DND-41 (cell line): Measurements from ENCODE around the gene MCF2L.

Experiments
- ATAC-seq: fragments of 200-7000 bp; cut with Tn5 transposase; 3 replicates; pipeline ENCODE4 v1.9.1; 2021; ENCODE audit warnings: low read depth; ENCODE audit not compliant: insufficient read depth
- DNase-seq: peaks from one replicate; pipeline ENCODE4 v3.0.0-alpha.2; 2020
- H2AFZ ChIP-seq: 2 replicates; pipeline ENCODE4 v1.6.0; 2012; ENCODE audit warnings: low read depth, low read length
- H3K27ac ChIP-seq: 2 replicates; pipeline ENCODE4 v1.5.1; 2012; ENCODE audit warnings: low read length, inconsistent platforms
- H3K27me3 ChIP-seq: fragments of 200-600 bp; sonication (generic); 2 replicates; pipeline ENCODE4 v1.6.0; 2012; ENCODE audit warnings: low read length, mild to moderate bottlenecking, inconsistent platforms; ENCODE audit not compliant: insufficient read depth, poor library complexity
- H3K36me3 ChIP-seq: 2 replicates; pipeline ENCODE4 v1.5.1; 2012; ENCODE audit warnings: low read length, inconsistent platforms; ENCODE audit not compliant: insufficient read depth
- H3K4me1 ChIP-seq: 2 replicates; pipeline ENCODE4 v1.5.1; 2012; ENCODE audit warnings: mild to moderate bottlenecking, low read length; ENCODE audit not compliant: insufficient read depth
- H3K4me2 ChIP-seq: 2 replicates; pipeline ENCODE4 v1.6.0; 2012; ENCODE audit warnings: mild to moderate bottlenecking, moderate library complexity, low read length, inconsistent platforms; ENCODE audit not compliant: insufficient read depth
- H3K4me3 ChIP-seq, 2 experiments: fragments of 200-600 bp in 1 of 2; shearing (Covaris generic) in 1 of 2; 2 replicates each; pipeline ENCODE4 v1.5.1; 2012 to 2016; ENCODE audit warnings: inconsistent platforms in 2 of 2, low read length in 2 of 2, mild to moderate bottlenecking in 2 of 2, low read depth in 1 of 2, moderate library complexity in 1 of 2
- H3K79me2 ChIP-seq: 2 replicates; pipeline ENCODE4 v1.6.0; 2012; ENCODE audit warnings: low read length, inconsistent platforms; ENCODE audit not compliant: insufficient read depth
- H3K9ac ChIP-seq: 2 replicates; pipeline ENCODE4 v1.6.0; 2012; ENCODE audit warnings: low read depth, mild to moderate bottlenecking, inconsistent platforms, low read length, moderate library complexity
- H3K9me3 ChIP-seq: 2 replicates; pipeline ENCODE4 v1.5.1; 2012; ENCODE audit warnings: low read length, moderate library complexity, mild to moderate bottlenecking, inconsistent platforms; ENCODE audit not compliant: insufficient read depth, severe bottlenecking
- H4K20me1 ChIP-seq: 2 replicates; pipeline ENCODE4 v1.6.0; 2012; ENCODE audit warnings: low read length; ENCODE audit not compliant: insufficient read depth
- CTCF ChIP-seq: IDR thresholded peaks from 2 replicates; pipeline ENCODE4 v1.5.1; 2012; ENCODE audit warnings: borderline replicate concordance, low read length, moderate library complexity, mild to moderate bottlenecking; ENCODE audit not compliant: poor library complexity, severe bottlenecking; ENCODE audit errors: extremely low read depth
- EZH2 ChIP-seq: IDR thresholded peaks from 3 replicates; pipeline ENCODE4 v1.6.1; 2012; ENCODE audit warnings: borderline replicate concordance, low read depth, mild to moderate bottlenecking, moderate library complexity, low read length, inconsistent platforms; ENCODE audit not compliant: severe bottlenecking

Gene MCF2L

GRCh38 chr13:113001241-113002140, 32.5 kb downstream of the MCF2L start:
- no peak overlapping the region for H3K27ac ChIP-seq

GRCh38 chr13:113002206-113002912, 33.3 kb downstream of the MCF2L start:
- no peak overlapping the region for H3K4me3 ChIP-seq

More at GRCh38 chr13:113001241-113002140, 32.5 kb downstream of the MCF2L start:
- H3K9me3 ChIP-seq, result no peaks in the 10 kb centered on the region
- H3K27me3 ChIP-seq, result no peaks in the 10 kb centered on the region
- no peak overlapping the region for H3K4me2 ChIP-seq
- no peaks in the 10 kb centered on the region for H3K4me1 ChIP-seq
- TF ChIP-seq CTCF (no peak), EZH2 (no peak)
- no peak overlapping the region for H3K9ac ChIP-seq
- ATAC-seq, result peak; percentile 44; the same call in 1 of the 3 replicates
- H2AFZ ChIP-seq, result no peak overlapping the region
- no peaks in the 10 kb centered on the region for H3K36me3 ChIP-seq
- H3K4me3 ChIP-seq, result no peak overlapping the region
- H3K79me2 ChIP-seq, result no peaks in the 10 kb centered on the region
- peaks cover 79% of the 10 kb centered on the region for H4K20me1 ChIP-seq
- DNase-seq, result no peak

GRCh38 chr13:113002913-113003290, 33.9 kb downstream of the MCF2L start:
- no peaks in the 10 kb centered on the region for H3K27me3 ChIP-seq
- H3K4me3 ChIP-seq, result no peak overlapping the region
- no peaks in the 10 kb centered on the region for H3K9me3 ChIP-seq
- H3K4me1 ChIP-seq, result no peaks in the 10 kb centered on the region
- H3K9ac ChIP-seq, result no peak overlapping the region
- DNase-seq, result no peak
- peaks cover 78% of the 10 kb centered on the region for H4K20me1 ChIP-seq
- ATAC-seq, result no peak
- no peak overlapping the region for H3K4me2 ChIP-seq
- H3K79me2 ChIP-seq, result no peaks in the 10 kb centered on the region
- TF ChIP-seq EZH2, result no peak
- no peak for TF ChIP-seq CTCF
- H3K36me3 ChIP-seq, result no peaks in the 10 kb centered on the region
- H2AFZ ChIP-seq, result no peak overlapping the region
- H3K27ac ChIP-seq, result no peak overlapping the region

More at GRCh38 chr13:113002206-113002912, 33.3 kb downstream of the MCF2L start:
- Histone ChIP-seq H3K79me2 (no peaks in the 10 kb centered on the region), H3K4me1 (no peaks in the 10 kb centered on the region), H3K36me3 (no peaks in the 10 kb centered on the region), H3K9me3 (no peaks in the 10 kb centered on the region), H4K20me1 (peaks cover 81% of the 10 kb centered on the region), H3K27ac (no peak overlapping the region), H3K4me2 (no peak overlapping the region), H3K27me3 (no peaks in the 10 kb centered on the region), H2AFZ (no peak overlapping the region), H3K9ac (no peak overlapping the region)
- no peak for ATAC-seq
- DNase-seq, result no peak
- TF ChIP-seq EZH2 (no peak), CTCF (peak; percentile 34)
